Neural cell (in vitro differentiated cells): ENCODE results near the gene COL20A1.

ENCODE experiments used
- EZH2 ChIP-seq: fragments of 200-600, 300-800 bp; shearing (Covaris generic), sonication (generic); IDR thresholded peaks from 2 replicates; pipeline ENCODE4 v1.6.1; 2014; ENCODE audit warnings: antibody characterized with exemption, low read length, borderline replicate concordance, mild to moderate bottlenecking; ENCODE audit not compliant: insufficient read depth, poor library complexity, severe bottlenecking
- TAF1 ChIP-seq: IDR thresholded peaks from 2 replicates; pipeline ENCODE4 v1.6.1; 2012; ENCODE audit warnings: low read depth
- TF ChIP-seq, protein P1 (sequence below): fragments of 450-650 bp; IDR thresholded peaks from 2 replicates; pipeline ENCODE4 v1.5.1; 2014; ENCODE audit warnings: antibody characterized with exemption, mild to moderate bottlenecking, moderate library complexity; ENCODE audit not compliant: poor library complexity, severe bottlenecking

DNA sequence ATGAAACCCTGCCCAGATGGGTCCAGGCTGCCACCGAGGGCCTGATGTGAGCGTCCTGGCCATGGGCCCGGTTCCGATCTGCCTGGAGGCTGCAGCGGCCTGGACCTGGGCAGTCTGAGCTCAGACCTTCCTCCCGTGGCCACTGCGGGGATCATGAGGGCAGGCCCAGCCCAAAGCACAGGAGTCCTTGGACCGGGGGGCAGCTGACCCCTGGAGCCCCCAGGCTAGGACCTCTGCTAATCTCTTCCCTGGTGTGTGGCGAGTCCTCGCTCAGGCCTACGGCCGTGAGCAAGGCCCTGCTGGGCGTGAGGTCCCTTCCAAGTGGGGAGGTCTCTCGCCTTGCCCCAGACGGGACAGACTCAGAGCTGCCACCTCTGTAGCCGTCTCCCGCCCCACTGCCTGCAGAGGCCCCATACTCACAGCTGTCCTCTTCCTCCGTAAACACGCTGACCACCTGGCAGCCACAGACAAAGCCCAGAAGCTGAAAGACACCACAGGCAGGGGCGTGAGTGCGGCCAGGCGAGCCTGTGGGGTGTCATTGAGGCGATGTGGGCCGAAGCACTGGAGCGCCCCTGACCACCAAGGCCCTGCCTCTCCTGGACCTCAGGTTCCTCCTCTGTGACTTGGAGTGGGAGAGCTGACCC, 49.3 kb upstream of the COL20A1 start:
- TF ChIP-seq EZH2 (no peak), TAF1 (no peak)
- TF ChIP-seq, protein P1, sequence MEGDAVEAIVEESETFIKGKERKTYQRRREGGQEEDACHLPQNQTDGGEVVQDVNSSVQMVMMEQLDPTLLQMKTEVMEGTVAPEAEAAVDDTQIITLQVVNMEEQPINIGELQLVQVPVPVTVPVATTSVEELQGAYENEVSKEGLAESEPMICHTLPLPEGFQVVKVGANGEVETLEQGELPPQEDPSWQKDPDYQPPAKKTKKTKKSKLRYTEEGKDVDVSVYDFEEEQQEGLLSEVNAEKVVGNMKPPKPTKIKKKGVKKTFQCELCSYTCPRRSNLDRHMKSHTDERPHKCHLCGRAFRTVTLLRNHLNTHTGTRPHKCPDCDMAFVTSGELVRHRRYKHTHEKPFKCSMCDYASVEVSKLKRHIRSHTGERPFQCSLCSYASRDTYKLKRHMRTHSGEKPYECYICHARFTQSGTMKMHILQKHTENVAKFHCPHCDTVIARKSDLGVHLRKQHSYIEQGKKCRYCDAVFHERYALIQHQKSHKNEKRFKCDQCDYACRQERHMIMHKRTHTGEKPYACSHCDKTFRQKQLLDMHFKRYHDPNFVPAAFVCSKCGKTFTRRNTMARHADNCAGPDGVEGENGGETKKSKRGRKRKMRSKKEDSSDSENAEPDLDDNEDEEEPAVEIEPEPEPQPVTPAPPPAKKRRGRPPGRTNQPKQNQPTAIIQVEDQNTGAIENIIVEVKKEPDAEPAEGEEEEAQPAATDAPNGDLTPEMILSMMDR, result no peak
